CD8-positive, alpha-beta memory T cell (primary cell): ENCODE results near the gene CLCN1. TPM values are rescaled to one million over a fixed set of nuclear protein-coding genes. Genes with fewer than 3 reads are reported as not detected.

Experiments used
- CTCF ChIA-PET: fragments of 350-600 bp; sonication (Branson Sonifier 250); formaldehyde crosslinking; loops from one replicate; lab custom pipeline; 2021; ENCODE audit warnings: antibody characterized with exemption; lab: Charles Lee
- POLR2A ChIA-PET: fragments of 350-600 bp; sonication (Branson Sonifier 250); formaldehyde crosslinking; loops from one replicate; lab custom pipeline; 2021; ENCODE audit warnings: antibody characterized with exemption; lab: Charles Lee
- DNase-seq, 5 donors: peaks; one replicate each; pipeline versions ENCODE4 v3.0.0 to v3.0.0-alpha.2; 2020 to 2022; ENCODE audit warnings: mixed read lengths in 1 of 5
- H3K27ac ChIP-seq: one replicate; pipeline ENCODE4 v1.7.0; 2013; ENCODE audit warnings: low read depth, mild to moderate bottlenecking, low read length, moderate library complexity
- H3K27me3 ChIP-seq: 2 replicates; pipeline ENCODE4 v1.7.0; 2013; ENCODE audit warnings: low read length, mild to moderate bottlenecking; ENCODE audit not compliant: insufficient read depth, poor library complexity, severe bottlenecking
- H3K36me3 ChIP-seq: 2 replicates; pipeline ENCODE4 v1.7.0; 2013; ENCODE audit warnings: mild to moderate bottlenecking, low read length, moderate library complexity; ENCODE audit not compliant: insufficient read depth
- H3K4me1 ChIP-seq: 2 replicates; pipeline ENCODE4 v1.7.0; 2013; ENCODE audit warnings: mild to moderate bottlenecking, low read length, moderate library complexity; ENCODE audit not compliant: insufficient read depth
- H3K4me3 ChIP-seq: 2 replicates; pipeline ENCODE4 v1.7.0; 2013; ENCODE audit warnings: mild to moderate bottlenecking, low read length
- H3K9me3 ChIP-seq: 2 replicates; pipeline ENCODE4 v1.7.0; 2013; ENCODE audit warnings: mild to moderate bottlenecking, low read length
- H3K27ac Mint-ChIP-seq, 8 donors: one replicate each; pipeline ENCODE4 v1.8.0; 2020 to 2021; ENCODE audit warnings: mixed read lengths in 8 of 8, mild to moderate bottlenecking in 6 of 8, inconsistent platforms in 3 of 8, moderate library complexity in 3 of 8
- H3K27me3 Mint-ChIP-seq, 2 donors: one replicate each; pipeline ENCODE4 v1.8.0; 2020 to 2021; ENCODE audit warnings: mixed read lengths in 2 of 2, mild to moderate bottlenecking in 1 of 2, moderate library complexity in 1 of 2
- H3K36me3 Mint-ChIP-seq, 3 donors: one replicate each; pipeline ENCODE4 v1.8.0; 2020 to 2021; ENCODE audit warnings: mixed read lengths in 3 of 3, inconsistent platforms in 1 of 3, mild to moderate bottlenecking in 1 of 3
- H3K4me1 Mint-ChIP-seq, 3 donors: one replicate each; pipeline ENCODE4 v1.8.0; 2020 to 2021; ENCODE audit warnings: mixed read lengths in 3 of 3, inconsistent platforms in 1 of 3, mild to moderate bottlenecking in 1 of 3
- H3K4me3 Mint-ChIP-seq, 7 donors: one replicate each; pipeline ENCODE4 v1.8.0; 2020 to 2021; ENCODE audit warnings: mixed read lengths in 7 of 7, mild to moderate bottlenecking in 6 of 7, moderate library complexity in 4 of 7, inconsistent platforms in 2 of 7
- H3K9me3 Mint-ChIP-seq, 5 donors: one replicate each; pipeline ENCODE4 v1.8.0; 2020 to 2022; ENCODE audit warnings: mixed read lengths in 5 of 5, mild to moderate bottlenecking in 3 of 5, moderate library complexity in 2 of 5, inconsistent platforms in 1 of 5
- polyA plus RNA-seq: library from polyadenylated mRNA; unstranded; fragments of 300-500 nt; fragmentation: Illumina TruSeq; gene quantifications from one replicate; pipeline ENCODE4 v1.2.3, GENCODE V29; 2021
- total RNA-seq, 2 experiments: library from RNA; stranded (reverse); gene quantifications; one replicate each; pipeline ENCODE4 v1.2.3, GENCODE V29; 2021

CLCN1 gene
- total and polyA plus RNA-seq, 3 experiments from 2014 or later: 0.11 TPM; not detected in 2

DNA sequence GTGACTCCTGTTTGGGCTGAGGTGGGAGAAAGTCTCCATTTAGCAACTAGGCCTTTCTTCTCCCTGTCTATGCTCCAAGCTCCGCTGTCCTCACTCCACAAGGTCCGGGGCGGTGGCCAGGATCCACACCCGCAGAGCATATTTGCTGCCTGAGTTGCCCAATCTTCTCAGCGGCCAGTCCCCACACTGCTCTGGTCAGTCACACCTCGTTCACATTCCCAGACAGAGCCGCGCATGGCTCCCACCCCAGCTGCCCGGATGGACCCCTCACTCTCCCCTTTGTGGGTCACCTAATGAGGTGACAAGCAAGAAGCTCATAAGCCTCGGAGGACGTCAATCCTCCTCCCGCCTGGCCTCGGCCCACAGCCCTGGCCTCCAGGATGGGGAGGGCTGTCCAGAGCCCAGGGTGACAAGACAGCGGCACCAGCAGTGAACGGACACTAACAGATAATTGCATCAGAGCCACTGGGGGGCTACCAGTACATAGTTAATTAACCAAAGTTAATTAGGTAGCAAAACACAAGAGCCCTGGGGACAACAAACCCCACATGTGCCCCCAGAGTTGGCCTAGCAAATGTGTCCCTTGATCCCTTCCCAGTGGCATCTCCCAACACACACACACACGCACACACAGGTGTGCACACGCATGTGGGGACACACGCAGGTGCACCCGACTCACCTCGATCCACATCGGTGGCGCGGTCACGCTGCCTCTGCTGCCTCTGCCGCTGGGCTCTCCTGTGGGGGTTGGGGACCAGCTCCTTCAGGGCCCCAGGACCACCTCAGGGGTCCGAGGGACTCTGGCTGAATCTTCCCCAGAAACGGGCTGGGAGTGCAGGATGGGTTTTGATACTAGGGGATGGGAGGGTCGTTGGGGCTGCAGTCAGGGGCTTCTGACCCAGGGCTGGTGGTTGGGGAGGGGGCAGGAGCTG, 81.0 kb downstream of the CLCN1 start:
- Mint-ChIP-seq H3K9me3 (no peaks in the 10 kb centered on the region), H3K4me3 (no peak overlapping the region), H3K27ac (peak overlapping the region in 1 of 8 donors; percentile 17)

DNA sequence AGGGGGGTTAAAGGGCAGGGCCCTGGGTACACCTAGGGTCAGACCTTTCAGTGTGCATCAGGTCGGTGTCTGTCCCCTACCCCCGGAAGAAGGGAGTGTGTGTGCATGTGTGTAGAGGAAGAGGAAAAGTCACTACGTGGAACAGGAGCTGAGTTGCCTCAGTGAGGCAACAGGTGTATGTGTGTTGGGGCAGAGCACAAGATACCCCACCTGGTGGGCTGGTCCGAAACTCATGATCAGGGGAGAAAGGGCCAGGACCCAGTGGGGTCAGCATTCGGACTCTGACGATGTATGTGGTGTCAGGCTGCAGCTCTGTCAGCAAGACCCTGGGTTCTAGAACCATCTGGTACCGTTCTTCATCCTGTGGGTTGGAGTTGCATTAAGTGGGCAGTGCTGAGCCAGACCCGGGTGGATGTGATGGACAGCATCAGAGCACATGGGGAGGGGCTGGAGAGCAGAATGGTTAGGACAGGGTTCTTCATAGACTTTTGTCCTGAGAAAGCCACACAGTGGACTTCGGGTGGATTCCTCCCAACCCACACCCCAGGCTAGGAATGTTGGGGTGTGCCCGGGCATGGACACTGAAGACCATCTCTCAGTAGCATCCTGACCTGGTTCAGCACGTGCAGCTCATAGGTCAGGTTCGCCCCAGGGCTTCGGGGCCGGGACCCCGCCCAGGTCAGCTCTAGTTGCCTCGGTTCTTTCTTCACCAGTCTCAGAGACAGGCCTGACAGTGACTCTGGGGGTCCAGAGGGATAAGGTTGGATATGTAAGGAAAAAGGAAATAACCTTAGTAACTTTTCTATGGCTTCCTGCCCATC, 82.0 kb downstream of the CLCN1 start:
- CTCF ChIA-PET: interaction anchor here (1.0 kb wide), 2 partner anchors 10 to 22 kb away, joined by 3 read pairs; no protein-coding TSS in a partner anchor
- H3K27ac Mint-ChIP-seq: no peak overlapping the region

More for the DNA sequence above, 81.0 kb downstream of the CLCN1 start:
- Mint-ChIP-seq H3K27me3 (no peaks in the 10 kb centered on the region), H3K36me3 (peaks cover 0 to 69% (median 7%) of the 10 kb centered on the region in 3 donors), H3K4me1 (peaks cover 14 to 18% (median 15%) of the 10 kb centered on the region in 3 donors)
- POLR2A ChIA-PET: interaction anchor here (1.0 to 3.7 kb wide), 2 partner anchors 11 kb away, joined by 5 to 21 read pairs; partner anchors contain the start of gene EPHA1
- H3K4me1 ChIP-seq: no peaks in the 10 kb centered on the region
- no peaks in the 10 kb centered on the region for H3K36me3 ChIP-seq
- no peak overlapping the region for H3K4me3 ChIP-seq
- no peak overlapping the region for H3K27ac ChIP-seq
- DNase-seq: no peak
- H3K9me3 ChIP-seq: no peaks in the 10 kb centered on the region
- CTCF ChIA-PET: interaction anchor here (1.0 to 2.8 kb wide), 3 partner anchors 11 to 21 kb away, joined by 3 to 10 read pairs (median 7); no protein-coding TSS in a partner anchor
- no peaks in the 10 kb centered on the region for H3K27me3 ChIP-seq

DNA sequence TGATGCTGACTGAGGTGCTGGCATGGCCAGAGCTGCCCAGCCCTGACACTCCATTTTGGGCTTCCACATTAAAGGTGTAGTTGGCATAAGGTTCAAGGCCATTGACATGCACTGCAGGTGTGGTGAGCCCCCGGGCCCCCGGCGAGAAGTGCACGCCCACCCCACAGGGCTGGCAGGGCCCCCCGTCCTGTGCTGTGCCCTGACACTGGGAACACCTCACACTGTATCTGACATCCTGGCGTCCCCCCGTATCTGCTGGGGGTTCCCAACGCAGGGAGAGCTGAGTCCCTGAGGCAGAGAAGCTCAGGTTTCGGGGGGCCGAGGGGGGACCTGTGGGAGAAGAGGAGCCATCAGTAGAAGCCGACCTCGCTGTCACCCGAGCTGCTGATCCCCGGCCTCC, 82.7 kb downstream of the CLCN1 start:
- Histone ChIP-seq H3K27me3 (no peaks in the 10 kb centered on the region), H3K4me3 (no peak overlapping the region), H3K4me1 (no peaks in the 10 kb centered on the region), H3K27ac (no peak overlapping the region), H3K36me3 (no peaks in the 10 kb centered on the region), H3K9me3 (no peaks in the 10 kb centered on the region)
- no peaks in the 10 kb centered on the region for H3K27me3 Mint-ChIP-seq
- no peak for DNase-seq
- no peak overlapping the region for H3K4me3 Mint-ChIP-seq
- CTCF ChIA-PET: interaction anchor here (0.7 to 1.0 kb wide), 2 partner anchors 9 to 18 kb away, joined by 3 read pairs; no protein-coding TSS in a partner anchor
- peaks cover 15 to 21% (median 18%) of the 10 kb centered on the region in 3 donors for H3K4me1 Mint-ChIP-seq
- H3K36me3 Mint-ChIP-seq: peaks cover 0 to 52% (median 5%) of the 10 kb centered on the region in 3 donors
- POLR2A ChIA-PET: no interaction called here
- no peak overlapping the region for H3K27ac Mint-ChIP-seq
- no peaks in the 10 kb centered on the region for H3K9me3 Mint-ChIP-seq

More for the DNA sequence above, 82.0 kb downstream of the CLCN1 start:
- peaks cover 14 to 18% (median 15%) of the 10 kb centered on the region in 3 donors for H3K4me1 Mint-ChIP-seq
- H3K4me3 ChIP-seq: no peak overlapping the region
- no peak for DNase-seq
- no peaks in the 10 kb centered on the region for H3K27me3 ChIP-seq
- no peaks in the 10 kb centered on the region for H3K9me3 Mint-ChIP-seq
- no peaks in the 10 kb centered on the region for H3K36me3 ChIP-seq
- H3K27me3 Mint-ChIP-seq: no peaks in the 10 kb centered on the region
- H3K4me1 ChIP-seq: no peaks in the 10 kb centered on the region
- H3K9me3 ChIP-seq: no peaks in the 10 kb centered on the region
- no peak overlapping the region for H3K27ac ChIP-seq
- H3K4me3 Mint-ChIP-seq: peak overlapping the region in 1 of 7 donors; percentile 11
- H3K36me3 Mint-ChIP-seq: peaks cover 0 to 59% (median 5%) of the 10 kb centered on the region in 3 donors
- POLR2A ChIA-PET: interaction anchor here (1.0 to 3.7 kb wide), 2 partner anchors 10 to 12 kb away, joined by 5 to 21 read pairs; partner anchors contain the start of gene EPHA1

DNA sequence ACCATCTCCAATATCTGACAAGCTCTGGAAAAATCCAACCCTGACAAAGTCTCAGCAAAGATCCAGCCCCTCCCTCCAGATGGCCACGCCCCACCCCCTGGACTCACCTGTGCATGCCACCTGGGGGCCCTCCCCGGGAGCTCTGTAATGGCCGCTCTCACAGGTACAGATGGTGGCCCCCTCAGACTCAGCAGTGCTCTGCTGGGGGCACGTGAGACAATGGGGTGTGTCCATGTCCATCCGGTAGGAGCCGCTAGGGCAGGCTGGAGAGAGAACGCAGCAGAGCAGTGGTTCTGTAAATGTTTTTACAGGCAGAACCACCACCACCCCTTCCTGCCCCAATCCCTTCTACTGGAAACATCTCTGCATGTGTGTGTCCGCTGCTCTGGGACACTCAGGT, 83.2 kb downstream of the CLCN1 start:
- peak overlapping the region in 1 of 8 donors; percentile 54 for H3K27ac Mint-ChIP-seq
- peak overlapping the region in 1 of 7 donors; percentile 45 for H3K4me3 Mint-ChIP-seq
- H3K4me1 Mint-ChIP-seq: peaks cover 14 to 20% (median 19%) of the 10 kb centered on the region in 3 donors
- peaks cover 0 to 47% (median 2%) of the 10 kb centered on the region in 3 donors for H3K36me3 Mint-ChIP-seq
- DNase-seq: no peak
- H3K9me3 ChIP-seq: no peaks in the 10 kb centered on the region
- H3K4me1 ChIP-seq: no peaks in the 10 kb centered on the region
- CTCF ChIA-PET: interaction anchor here (0.7 to 1.3 kb wide), 2 partner anchors 19 to 20 kb away, joined by 3 read pairs; no protein-coding TSS in a partner anchor
- no peaks in the 10 kb centered on the region for H3K9me3 Mint-ChIP-seq
- no peak overlapping the region for H3K27ac ChIP-seq
- H3K4me3 ChIP-seq: no peak overlapping the region
- no peaks in the 10 kb centered on the region for H3K27me3 Mint-ChIP-seq
- no peaks in the 10 kb centered on the region for H3K27me3 ChIP-seq
- POLR2A ChIA-PET: no interaction called here
- H3K36me3 ChIP-seq: no peaks in the 10 kb centered on the region

DNA sequence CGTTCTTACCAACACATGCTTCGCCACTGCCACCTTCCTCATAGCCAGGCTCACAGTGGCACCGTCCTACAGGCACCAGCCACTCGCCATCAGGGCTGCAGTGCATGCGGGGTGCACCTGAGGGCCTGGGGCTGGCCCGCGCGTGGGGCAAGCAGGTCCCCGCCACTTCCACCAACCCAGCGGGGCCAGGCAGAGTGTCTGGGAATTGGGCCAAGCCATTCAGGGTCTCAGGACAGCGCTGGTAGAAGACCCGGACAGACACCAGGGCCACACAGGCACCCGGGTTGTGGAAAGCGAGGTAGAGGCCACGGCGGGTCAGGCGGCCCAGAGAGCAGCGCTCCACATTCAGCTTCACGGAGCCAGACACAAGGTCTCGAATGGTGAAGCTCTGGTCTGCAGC, 83.7 kb downstream of the CLCN1 start:
- POLR2A ChIA-PET: no interaction called here
- CTCF ChIA-PET: interaction anchor here (1.1 to 1.3 kb wide), 2 partner anchors 20 to 159 kb away, joined by 3 read pairs; no protein-coding TSS in a partner anchor
- H3K4me1 Mint-ChIP-seq: peaks cover 13 to 20% (median 20%) of the 10 kb centered on the region in 3 donors

DNA sequence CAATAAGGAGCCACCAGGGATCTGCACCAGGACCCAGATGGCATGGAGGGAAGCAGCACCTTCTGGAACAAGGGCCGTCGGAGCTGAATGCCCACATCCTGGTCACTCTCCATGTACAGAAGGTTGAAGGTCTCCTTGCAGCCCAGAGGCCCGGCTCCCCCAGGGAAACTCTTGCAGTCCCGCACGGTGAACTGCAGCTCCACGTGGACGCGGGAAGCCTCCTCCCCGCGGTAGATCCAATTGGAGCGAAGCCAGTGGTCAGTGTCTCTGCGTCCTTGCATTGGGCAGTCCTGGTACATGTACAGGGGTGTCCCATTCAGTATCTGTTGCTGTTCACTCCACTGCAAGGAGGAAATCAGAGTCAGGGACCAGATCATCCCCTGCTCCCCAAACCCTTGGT, 85.4 kb downstream of the CLCN1 start:
- Mint-ChIP-seq H3K4me1 (peaks cover 10 to 29% (median 28%) of the 10 kb centered on the region in 3 donors), H3K36me3 (peaks cover 0 to 41% (median 2%) of the 10 kb centered on the region in 3 donors), H3K27ac (peak overlapping the region in 1 of 8 donors; percentile 29), H3K9me3 (no peaks in the 10 kb centered on the region), H3K27me3 (peaks cover 0 to 3% of the 10 kb centered on the region in 2 donors), H3K4me3 (no peak overlapping the region)
- DNase-seq: no peak
- ChIA-PET CTCF (interaction anchor here (0.7 to 1.7 kb wide), 2 partner anchors 21 to 56 kb away, joined by 3 to 4 read pairs; partner anchors contain the start of gene ZYX), POLR2A (no interaction called here)
- no peak overlapping the region for H3K27ac ChIP-seq
- H3K4me1 ChIP-seq: peaks cover 17% of the 10 kb centered on the region
- no peaks in the 10 kb centered on the region for H3K27me3 ChIP-seq
- H3K4me3 ChIP-seq: no peak overlapping the region
- no peaks in the 10 kb centered on the region for H3K36me3 ChIP-seq
- H3K9me3 ChIP-seq: no peaks in the 10 kb centered on the region

More for the DNA sequence above, 83.7 kb downstream of the CLCN1 start:
- Mint-ChIP-seq H3K4me3 (peak overlapping the region in 1 of 7 donors; percentile 45), H3K9me3 (no peaks in the 10 kb centered on the region), H3K27ac (no peak overlapping the region), H3K36me3 (peaks cover 0 to 45% (median 2%) of the 10 kb centered on the region in 3 donors), H3K27me3 (no peaks in the 10 kb centered on the region)
- no peaks in the 10 kb centered on the region for H3K36me3 ChIP-seq
- no peak overlapping the region for H3K4me3 ChIP-seq
- H3K9me3 ChIP-seq: no peaks in the 10 kb centered on the region
- no peak overlapping the region for H3K27ac ChIP-seq
- no peak for DNase-seq
- H3K4me1 ChIP-seq: peaks cover under 1% of the 10 kb centered on the region
- no peaks in the 10 kb centered on the region for H3K27me3 ChIP-seq
